IPS-20b (cell line): ENCODE data around the gene PPARD.
A peak's percentile ranks its signal among the peaks of the same experiment; 100 is the strongest.
"Not testable (repeated sequence)": the region's sequence is repeated elsewhere in the genome, so short reads cannot be mapped to it uniquely, and the experiment has no call there.

Experiments
- H3K27ac ChIP-seq: one replicate; pipeline ENCODE4 v1.5.1; 2013; ENCODE audit warnings: low read length
- H3K27me3 ChIP-seq: 2 replicates; pipeline ENCODE4 v1.6.1; 2013; ENCODE audit warnings: mild to moderate bottlenecking, low read length, inconsistent platforms; ENCODE audit not compliant: insufficient read depth
- H3K36me3 ChIP-seq: 2 replicates; pipeline ENCODE4 v1.6.1; 2013; ENCODE audit warnings: low read depth, mild to moderate bottlenecking, inconsistent platforms, low read length, moderate library complexity; ENCODE audit not compliant: insufficient read depth
- H3K4me1 ChIP-seq: 2 replicates; pipeline ENCODE4 v1.6.1; 2013; ENCODE audit warnings: mild to moderate bottlenecking, control low read depth, inconsistent platforms, low read length, moderate library complexity; ENCODE audit not compliant: insufficient read depth
- H3K4me3 ChIP-seq: 2 replicates; pipeline ENCODE4 v1.5.1; 2013; ENCODE audit warnings: mild to moderate bottlenecking, low read length, inconsistent platforms
- H3K9ac ChIP-seq: 2 replicates; pipeline ENCODE4 v1.6.1; 2013; ENCODE audit warnings: low read depth, mild to moderate bottlenecking, inconsistent platforms, low read length, moderate library complexity
- H3K9me3 ChIP-seq: 2 replicates; pipeline ENCODE4 v1.6.1; 2013; ENCODE audit warnings: mild to moderate bottlenecking, low read depth, low read length, inconsistent platforms; ENCODE audit not compliant: insufficient read depth

PPARD gene

DNA sequence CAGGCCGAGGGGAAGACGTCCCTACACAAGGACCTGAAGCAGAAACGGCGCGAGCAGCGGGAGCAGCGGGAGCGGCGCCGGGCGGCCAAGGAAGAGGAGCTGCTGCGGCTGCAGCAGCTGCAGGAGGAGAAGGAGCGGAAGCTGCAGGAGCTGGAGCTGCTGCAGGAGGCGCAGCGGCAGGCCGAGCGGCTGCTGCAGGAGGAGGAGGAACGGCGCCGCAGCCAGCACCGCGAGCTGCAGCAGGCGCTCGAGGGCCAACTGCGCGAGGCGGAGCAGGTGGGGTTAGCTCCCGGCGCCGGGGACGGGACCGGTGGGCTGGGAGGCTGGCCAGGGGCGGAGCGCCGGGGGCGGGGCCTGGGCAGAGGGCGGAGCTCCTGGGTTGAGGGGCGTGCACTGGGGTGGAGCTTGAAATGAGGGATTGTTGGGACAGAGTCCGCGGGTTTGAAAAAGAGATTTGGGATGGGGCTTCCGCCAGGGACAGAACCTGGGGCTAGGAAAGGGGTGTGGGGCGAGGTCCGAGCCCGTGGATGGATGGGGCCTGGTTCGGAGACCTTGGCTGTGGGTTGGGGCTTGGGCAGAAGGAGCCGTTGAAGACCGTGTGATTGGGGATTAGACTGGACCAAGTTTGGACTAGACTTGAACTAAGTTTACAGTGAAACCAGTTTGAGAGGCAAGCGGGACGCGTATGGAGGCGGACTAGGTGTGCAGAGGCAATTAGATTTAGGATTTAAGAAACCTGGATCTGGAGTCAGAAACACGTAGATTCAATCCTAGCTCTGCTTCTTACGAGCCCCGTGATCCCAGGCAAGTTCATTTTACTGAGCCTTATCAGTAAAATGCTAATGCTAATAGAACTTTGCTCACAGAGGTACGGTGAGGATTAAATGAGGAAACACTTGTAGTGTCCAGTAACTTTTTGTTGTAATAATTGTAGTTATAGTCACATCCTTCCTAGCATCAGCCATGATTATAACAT is 23.9 kb upstream of the PPARD start:
- Histone ChIP-seq H3K4me3 (peak overlapping the region; percentile 71), H3K4me1 (no peaks in the 10 kb centered on the region), H3K27ac (no peak overlapping the region), H3K36me3 (no peaks in the 10 kb centered on the region), H3K27me3 (peaks cover 21% of the 10 kb centered on the region), H3K9ac (peak overlapping the region; percentile 65; the same call in 1 of the 2 replicates), H3K9me3 (no peaks in the 10 kb centered on the region)

DNA sequence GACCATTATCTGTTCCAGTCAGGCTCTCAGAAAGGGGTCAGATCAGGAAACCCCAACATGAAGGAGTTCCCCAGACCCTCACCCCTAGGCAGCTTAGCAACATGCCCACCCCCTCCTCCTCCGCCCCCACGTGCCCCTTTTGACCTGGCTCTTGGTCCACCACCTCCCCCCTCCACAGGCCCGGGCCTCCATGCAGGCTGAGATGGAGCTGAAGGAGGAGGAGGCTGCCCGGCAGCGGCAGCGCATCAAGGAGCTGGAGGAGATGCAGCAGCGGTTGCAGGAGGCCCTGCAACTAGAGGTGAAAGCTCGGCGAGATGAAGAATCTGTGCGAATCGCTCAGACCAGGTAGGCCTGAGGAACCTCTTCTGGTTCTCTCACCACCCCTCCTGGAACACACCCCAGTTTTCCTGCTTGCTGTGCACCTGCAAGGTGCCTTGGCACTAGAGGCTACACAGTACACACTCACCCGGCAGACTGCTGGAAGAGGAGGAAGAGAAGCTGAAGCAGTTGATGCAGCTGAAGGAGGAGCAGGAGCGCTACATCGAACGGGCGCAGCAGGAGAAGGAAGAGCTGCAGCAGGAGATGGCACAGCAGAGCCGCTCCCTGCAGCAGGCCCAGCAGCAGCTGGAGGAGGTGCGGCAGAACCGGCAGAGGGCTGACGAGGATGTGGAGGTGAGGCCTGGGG is 22.9 kb upstream of the PPARD start:
- Histone ChIP-seq H3K27me3 (peaks cover 21% of the 10 kb centered on the region), H3K36me3 (no peaks in the 10 kb centered on the region), H3K4me3 (no peak overlapping the region), H3K9ac (no peak overlapping the region), H3K4me1 (no peaks in the 10 kb centered on the region), H3K27ac (no peak overlapping the region), H3K9me3 (no peaks in the 10 kb centered on the region)

DNA sequence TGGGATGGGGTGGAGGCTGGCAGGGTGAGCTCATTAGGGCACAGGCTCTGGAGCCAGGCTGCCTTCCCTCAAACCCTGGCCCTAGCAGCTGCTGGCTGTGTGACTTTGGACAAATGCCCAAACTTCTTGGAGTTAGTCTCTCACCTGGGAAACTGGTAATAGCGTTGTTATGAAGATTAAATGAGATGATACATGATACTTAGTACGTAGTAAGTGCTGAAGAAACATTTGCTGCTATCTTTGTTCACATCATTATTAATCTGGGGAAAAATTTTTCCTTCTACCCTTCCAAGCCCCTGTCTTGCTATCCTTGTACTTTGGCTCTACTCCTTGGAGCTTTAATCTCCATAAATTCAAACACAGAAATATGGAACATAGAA is 22.3 kb upstream of the PPARD start:
- Histone ChIP-seq H3K9me3 (no peaks in the 10 kb centered on the region), H3K4me1 (no peaks in the 10 kb centered on the region), H3K9ac (no peak overlapping the region)

DNA sequence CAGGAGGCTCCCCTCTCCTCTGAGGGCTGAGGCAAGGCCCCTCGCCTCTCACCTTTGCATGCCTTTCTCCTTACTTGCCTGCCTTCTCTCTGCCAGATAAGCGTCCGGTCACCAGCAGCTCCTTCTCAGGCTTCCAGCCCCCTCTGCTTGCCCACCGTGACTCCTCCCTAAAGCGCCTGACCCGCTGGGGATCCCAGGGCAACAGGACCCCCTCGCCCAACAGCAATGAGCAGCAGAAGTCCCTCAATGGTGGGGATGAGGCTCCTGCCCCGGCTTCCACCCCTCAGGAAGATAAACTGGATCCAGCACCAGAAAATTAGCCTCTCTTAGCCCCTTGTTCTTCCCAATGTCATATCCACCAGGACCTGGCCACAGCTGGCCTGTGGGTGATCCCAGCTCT is 21.3 kb upstream of the PPARD start:
- Histone ChIP-seq H3K9me3 (no peaks in the 10 kb centered on the region), H3K27ac (no peak overlapping the region), H3K4me1 (no peaks in the 10 kb centered on the region), H3K4me3 (no peak overlapping the region), H3K27me3 (peaks cover 20% of the 10 kb centered on the region), H3K9ac (no peak overlapping the region), H3K36me3 (no peaks in the 10 kb centered on the region)

More for the DNA sequence above, 22.3 kb upstream of the PPARD start:
- Histone ChIP-seq H3K27me3 (peaks cover 21% of the 10 kb centered on the region), H3K4me3 (no peak overlapping the region), H3K36me3 (no peaks in the 10 kb centered on the region), H3K27ac (no peak overlapping the region)

DNA sequence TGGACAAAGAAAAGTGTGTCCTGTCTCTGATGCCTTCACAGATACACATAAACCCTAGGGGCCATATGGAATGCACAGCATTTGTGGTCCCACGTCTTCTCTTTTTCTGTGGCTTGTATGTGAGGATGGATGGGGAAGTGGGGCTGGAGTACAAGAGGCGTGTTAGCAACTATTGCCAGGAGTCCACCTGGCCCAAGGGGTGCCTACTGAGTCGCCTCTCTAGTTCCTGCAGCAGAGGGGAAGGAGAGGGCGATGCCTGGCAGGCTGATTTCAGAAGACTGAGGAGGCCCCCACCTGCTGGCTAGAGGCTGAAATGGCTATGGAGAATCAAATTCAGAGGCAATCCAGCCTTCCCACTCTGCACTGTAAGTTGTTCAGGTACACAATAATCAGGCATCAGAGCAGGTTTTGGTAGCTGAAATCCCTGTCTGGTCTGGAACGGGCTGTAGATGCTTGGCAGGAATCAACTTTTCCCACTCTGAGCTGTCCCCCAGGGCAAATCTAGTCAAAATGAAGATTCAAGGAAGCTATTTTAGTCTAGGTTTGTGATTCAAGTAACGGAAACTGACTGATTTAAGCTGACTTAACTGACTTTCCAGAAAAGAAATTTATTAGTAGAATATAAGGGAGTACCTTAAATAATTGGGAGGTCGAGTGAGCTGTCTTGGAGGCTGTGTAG is 14.9 kb upstream of the PPARD start:
- Histone ChIP-seq H3K4me1 (no peaks in the 10 kb centered on the region), H3K9me3 (no peaks in the 10 kb centered on the region), H3K27ac (no peak overlapping the region), H3K9ac (no peak overlapping the region), H3K27me3 (no peaks in the 10 kb centered on the region), H3K4me3 (no peak overlapping the region), H3K36me3 (no peaks in the 10 kb centered on the region)

DNA sequence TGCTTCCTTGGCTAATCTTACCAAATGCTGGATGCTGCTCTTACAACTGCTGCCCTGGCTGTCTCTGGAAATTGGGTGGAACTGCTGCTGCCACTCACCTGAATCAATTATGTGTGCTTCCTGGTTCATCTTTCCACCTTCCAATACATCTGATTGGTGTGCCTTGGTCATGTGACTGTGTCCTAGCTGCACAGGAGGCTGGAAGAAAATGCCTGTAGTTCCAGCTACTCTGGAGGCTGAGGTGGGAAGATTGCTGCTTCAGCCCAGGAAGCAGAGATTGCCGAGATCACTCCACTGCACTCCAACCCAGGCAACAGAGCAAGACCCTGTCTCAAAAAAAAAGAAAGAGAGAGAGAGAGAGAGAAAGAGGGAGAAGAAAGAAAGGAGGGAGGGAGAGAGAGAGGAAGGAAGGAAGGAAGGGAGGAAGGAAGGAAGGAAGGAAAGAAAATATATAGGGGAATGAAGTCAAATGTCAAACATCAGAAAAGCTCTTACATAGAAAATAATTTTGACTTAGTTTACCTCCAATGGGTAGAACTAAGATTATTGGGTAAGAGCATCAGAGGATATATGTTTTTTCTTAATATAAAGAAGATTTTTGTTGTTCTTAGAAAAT is 14.1 kb upstream of the PPARD start:
- H3K27ac ChIP-seq, result no peak overlapping the region
- no peaks in the 10 kb centered on the region for H3K36me3 ChIP-seq
- H3K9me3 ChIP-seq, result no peaks in the 10 kb centered on the region
- no peak overlapping the region for H3K9ac ChIP-seq
- no peaks in the 10 kb centered on the region for H3K27me3 ChIP-seq
- no peak overlapping the region for H3K4me3 ChIP-seq
- no peaks in the 10 kb centered on the region for H3K4me1 ChIP-seq

DNA sequence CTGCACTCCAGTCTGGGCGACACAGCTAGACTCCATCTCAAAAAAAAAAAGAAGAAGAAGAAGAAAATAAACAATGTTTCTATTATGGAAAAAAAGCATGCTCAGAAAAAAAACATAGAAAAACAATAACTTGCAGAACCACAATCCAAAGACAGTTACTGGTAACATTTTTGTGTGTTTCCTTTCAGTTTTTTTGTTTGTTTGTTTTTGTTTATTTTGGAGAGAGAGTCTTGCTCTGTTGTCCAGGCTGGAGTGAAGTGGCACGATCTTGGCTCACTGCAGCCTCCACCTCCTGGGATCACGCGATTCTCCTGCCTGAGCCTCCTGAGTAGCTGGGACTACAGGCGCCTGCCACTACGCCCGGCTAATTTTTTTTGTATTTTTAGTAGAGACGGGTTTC is 13.4 kb upstream of the PPARD start:
- H3K4me3 ChIP-seq, H3K4me1 ChIP-seq, H3K36me3 ChIP-seq, H3K27ac ChIP-seq, H3K9ac ChIP-seq, H3K27me3 ChIP-seq, H3K9me3 ChIP-seq: not testable (repeated sequence)

DNA sequence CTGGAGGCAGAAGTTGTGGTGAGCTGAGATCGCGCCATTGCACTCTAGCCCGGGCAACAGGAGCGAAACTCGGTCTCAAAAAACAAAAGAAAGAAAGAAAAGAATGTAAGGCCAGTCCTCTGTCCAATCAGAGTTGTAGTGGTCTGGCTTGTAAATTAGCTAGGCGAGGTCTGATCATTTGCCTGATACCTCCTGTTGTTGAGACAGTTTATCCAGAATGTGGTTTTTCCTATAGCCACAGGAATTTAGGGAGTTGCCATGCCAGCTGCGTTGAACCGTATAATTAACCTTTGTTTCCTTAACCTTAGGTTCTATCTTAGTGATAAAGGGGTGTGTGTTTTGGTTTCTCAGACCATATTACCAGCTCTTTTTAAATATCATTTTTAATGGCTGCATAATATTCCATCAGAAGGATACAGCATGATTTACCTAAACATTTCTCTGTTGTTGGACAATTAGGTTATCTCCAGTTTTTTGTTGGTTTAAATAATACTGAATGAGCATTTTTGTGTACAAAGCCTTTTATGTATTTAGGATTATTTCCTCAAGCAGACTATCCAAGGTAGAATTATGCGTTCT is 11.7 kb upstream of the PPARD start:
- H3K4me1 ChIP-seq, result no peaks in the 10 kb centered on the region
- H3K9me3 ChIP-seq, result no peaks in the 10 kb centered on the region
- H3K4me3 ChIP-seq, result no peak overlapping the region
- no peak overlapping the region for H3K9ac ChIP-seq
- H3K36me3 ChIP-seq, result no peaks in the 10 kb centered on the region
- H3K27ac ChIP-seq, result no peak overlapping the region
- H3K27me3 ChIP-seq, result no peaks in the 10 kb centered on the region

DNA sequence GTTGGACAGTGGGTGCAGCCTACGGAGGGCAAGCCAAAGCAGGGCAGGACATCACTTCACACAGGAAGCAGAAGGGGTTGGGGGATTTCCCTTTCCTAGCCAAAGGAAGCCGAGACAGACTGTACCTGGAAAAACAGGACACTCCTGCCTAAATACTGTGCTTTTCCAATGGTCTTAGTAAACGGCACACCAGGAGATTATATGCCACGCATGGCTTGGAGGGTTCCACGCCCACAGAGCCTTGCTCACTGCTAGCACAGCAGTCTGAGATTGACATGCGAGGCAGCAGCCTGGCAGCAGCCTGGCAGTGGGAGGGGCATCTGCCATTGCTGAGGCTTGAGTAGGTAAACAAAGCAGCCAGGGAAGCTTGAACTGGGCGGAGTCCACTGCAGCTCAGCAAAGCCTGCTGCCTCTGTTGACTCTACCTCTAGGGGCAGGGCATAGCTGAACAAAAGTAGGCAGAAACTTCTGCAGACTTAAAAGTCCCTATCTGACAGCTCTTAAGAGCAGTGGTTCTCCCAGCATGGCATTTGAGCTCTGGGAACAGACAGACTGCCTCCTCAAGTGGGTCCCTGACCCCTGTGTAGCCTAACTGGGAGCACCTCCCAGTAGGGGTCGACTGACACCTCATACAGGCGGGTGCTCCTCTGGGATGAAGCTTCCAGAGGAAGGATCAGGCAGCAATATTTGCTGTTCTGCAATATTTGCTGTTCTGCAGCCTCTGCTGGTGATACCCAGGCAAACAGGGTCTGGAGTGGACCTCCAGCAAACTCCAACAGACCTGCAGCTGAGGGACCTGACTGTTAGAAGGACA is 10.1 kb upstream of the PPARD start:
- H3K27me3 ChIP-seq, H3K36me3 ChIP-seq, H3K27ac ChIP-seq, H3K4me3 ChIP-seq, H3K4me1 ChIP-seq, H3K9ac ChIP-seq, H3K9me3 ChIP-seq: not testable (repeated sequence)

DNA sequence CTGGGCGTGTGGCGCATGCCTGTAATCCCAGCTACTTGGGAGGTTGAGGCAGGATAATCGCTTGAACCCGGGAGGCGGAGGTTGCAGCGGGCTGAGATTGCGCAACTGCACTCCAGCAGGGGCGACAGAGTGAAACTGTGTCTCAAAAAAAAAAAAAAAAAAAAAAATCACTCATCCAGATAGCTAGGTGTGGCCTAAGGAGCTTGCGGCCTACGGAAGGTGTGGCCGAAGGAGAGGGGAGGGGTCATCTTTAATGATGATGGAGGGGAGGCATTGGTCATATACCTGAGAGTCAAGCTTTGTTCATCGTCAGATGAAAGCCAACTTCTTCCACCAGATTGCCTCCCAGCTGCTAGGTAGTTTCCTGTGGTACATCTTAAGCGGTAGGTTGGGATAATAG is 801 bp upstream of the PPARD start:
- Histone ChIP-seq H3K4me3 (no peak overlapping the region), H3K27me3 (peaks cover 9% of the 10 kb centered on the region; the same call in 1 of the 2 replicates), H3K4me1 (no peaks in the 10 kb centered on the region), H3K9me3 (no peaks in the 10 kb centered on the region), H3K27ac (no peak overlapping the region), H3K36me3 (no peaks in the 10 kb centered on the region), H3K9ac (no peak overlapping the region)
